Camera-type eye (tissue), 1 donor: ENCODE results near the gene HOXB3. TPM values are rescaled to one million over a fixed set of nuclear protein-coding genes. Genes with fewer than 3 reads are reported as not detected.

ENCODE experiments used
- total RNA-seq: library from RNA; depleted of rRNA; stranded (reverse); fragments of >200 nt; gene quantifications from one replicate; pipeline ENCODE4 v1.2.3, GENCODE V29; 2014

Gene HOXB3
- 0.22 TPM for total RNA-seq

DNA sequence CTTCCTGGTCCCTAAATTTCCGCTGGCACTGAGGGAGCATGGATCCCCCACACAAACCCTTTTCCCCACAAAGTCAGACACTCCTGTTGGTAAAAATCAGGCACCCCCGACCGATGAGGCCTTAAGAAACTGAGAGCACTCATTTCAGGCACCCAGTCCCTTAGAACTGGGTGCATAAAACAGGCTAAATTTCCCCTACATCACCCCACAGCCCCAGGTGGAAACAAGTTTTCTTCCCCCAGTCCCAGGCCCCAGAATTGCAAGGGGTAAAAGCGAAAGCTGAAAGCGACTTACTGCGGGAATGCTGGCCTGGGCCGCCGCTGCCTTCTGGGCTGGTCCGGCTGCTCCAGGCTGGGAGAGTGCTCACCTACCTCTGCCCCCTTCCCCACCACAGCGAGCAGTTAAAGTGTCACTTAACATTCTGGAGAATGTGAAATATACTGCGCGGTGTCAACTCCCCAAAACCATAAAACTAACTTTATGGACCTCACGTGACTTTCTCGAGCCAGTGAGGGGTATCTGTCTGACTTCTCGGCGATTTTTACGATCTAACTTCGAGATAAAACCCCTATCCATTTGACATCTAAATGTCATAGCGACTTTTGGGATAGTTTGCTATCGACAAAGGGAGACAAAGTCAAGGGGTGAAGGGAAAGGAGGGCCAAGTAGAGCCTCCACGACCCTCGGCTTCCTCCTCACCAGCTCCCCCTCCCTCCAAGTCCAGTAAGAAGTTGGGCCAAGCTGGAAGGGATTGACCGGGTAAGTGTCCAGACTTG is at the start of gene HOXB3:
TSS of gene HOXB3 (minus strand) at position 411 of the 776 bp plus-strand sequence. CDS start 37,767 bp downstream, outside the sequence.

DNA sequence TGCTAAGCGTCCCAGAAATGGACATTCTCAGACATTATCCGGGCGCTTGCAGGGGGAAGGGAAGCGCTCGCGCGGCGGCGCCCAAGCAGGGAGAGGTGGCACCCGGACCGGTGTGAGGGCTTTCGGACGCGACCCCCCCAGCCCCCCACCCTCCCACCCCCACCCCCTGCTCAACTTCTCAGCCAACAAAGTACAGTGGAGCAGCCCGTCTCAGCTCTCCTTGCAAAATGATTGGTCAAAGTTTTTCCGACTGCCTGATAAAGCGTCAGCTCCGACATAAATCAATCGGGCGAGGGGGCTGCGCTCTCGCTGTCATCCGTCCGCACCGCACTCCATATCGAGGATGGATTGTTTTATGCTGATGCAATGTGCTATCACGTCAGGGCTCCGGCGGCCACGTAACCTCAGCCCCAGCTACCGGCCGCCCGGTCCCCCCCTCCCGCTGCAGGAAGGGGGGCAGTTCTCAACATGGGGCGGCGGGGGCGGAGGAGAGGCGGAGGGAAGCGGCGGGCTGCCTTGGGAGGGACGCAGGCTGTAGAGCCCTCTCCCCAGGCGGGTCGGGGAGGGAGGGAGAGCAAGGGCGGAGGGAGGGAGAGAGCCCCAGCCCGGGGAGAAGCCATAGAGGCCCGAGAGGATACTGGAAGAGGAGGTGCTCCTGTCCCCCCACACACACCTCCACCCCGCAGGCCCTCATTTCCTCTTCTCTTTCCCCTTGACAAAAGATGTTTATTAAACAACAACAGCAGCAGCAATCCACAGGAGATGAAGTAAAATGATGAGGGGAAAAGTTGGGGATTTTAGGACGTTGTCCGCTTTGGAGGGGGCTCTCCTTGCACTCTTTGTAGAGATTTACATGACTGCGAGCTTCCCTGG is 36.4 kb upstream of the HOXB3 start, which contains the start of gene HOXB9:
TSS of gene HOXB9 (minus strand) at position 114 of the 873 bp plus-strand sequence. CDS start at position 25, 89 bp downstream.

DNA sequence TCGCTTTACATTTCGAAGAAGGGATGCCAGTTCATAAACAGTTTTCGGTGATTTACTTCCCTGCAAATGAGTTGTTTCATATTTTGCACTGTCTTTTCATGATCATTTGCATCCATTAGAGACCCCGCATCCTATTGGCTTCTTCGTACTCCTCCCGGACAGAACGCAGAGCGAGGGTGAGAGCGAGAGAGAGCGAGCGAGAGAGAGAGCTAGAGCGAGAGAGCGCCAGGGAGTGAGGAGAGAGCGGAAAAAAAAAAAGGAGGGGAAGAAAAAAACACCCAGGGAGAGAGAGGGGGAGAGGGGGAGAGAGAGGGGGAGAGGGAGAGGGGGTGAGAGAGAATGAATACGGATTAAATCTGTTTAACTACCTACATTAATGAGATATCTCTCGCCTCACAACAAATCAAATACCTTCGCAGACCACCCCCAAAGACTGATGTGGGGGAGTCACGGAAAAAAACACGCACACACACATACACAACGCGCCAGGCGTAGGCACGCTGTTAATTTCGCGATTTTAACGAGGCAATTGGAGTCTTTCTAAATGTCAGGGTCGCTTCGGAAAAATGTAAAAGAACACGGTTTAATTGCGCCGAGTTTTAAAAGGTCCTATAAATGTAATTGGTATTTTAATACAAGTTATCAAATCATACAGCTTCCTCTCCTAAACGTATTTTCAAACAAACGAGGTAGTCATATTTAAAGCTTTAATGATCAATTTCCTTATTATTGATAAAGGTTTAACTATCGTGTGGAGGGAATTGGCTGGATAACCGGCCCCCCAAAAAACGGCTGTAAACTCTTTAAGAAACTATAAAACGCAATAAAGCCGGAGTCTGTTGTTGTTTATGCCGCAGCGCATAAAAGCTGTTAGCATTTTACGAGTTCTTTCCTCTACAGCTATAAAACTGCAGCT is 25.3 kb upstream of the HOXB3 start, which contains the start of gene HOXB8:
TSS of gene HOXB8 (minus strand) at position 246 of the 916 bp plus-strand sequence. CDS start 588 bp downstream, outside the sequence.

DNA sequence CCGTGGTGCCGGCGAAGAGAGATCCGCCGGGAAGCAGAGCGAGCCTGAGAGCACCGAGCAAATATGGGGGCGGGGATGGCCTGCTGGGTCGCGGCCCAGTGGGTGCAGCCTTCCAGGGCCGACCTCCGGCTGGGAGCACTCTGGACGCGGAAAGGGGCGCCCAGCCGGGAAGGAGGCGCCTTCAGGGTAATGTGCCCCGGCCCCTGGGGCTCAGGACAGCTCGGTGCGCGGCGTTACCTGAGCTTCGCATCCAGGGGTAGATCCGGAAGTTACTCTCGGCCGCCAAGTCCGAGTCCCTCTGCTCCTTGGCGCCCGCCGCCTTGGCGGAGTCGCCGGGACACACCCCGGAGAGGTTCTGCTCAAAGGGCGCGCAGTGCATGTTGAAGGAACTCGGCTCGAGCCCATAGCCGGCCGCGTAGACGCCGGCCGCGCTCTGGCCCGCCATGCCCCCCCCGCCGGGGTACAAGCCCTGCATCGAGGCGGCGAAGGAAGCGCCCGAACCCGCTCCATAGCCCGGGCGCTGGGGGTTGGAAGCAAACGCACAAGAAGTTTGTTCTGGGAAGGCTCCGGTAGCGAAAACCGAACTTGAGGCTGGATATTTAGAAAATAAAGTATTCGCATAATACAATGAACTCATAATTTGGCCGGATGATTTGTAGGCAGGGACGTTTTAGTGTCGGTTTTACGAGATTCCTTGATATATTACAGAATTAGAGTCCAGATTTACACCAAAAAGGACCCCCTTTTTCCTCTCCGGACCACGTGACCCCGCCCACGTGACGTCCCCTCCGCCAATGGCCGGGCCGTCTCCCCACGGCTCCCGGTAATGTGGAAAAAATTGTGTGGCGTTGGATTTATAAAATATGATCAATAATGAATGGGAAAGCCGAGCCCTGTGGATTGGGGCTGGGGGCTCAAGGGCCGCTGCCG is 20.5 kb upstream of the HOXB3 start, which contains the start of gene HOXB7:
TSS of gene HOXB7 (minus strand) at position 736 of the 930 bp plus-strand sequence. CDS start at position 637, 99 bp downstream.

DNA sequence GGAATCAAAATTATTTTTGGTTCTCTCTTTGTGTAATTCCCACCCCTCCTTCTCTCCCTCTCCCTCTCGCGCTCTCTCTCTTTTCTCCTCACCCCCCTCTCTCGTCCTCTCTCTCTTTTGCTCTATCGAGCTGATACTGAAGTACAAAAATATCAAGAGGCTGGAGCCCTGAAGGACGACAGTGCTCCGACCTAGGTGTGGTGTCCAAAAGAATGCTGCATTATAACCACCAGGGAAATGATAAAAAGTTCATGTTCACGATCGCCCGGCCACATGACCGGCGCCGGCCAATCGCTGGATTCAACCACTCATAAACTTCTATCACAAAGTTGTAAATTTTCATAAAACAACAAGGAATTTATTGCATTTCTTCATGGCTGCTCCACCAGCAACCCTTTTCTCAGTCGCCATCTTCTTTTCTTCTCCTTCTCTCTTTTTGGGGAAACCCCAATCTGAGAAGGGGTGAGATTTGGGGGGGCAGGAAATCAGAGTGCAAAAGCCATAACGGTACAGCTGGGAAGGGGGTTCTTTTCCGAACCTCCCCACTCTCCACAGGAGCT is 14.8 kb upstream of the HOXB3 start, which contains the start of gene HOXB6:
TSS of gene HOXB6 (minus strand) at position 217 of the 560 bp plus-strand sequence. CDS start 6,836 bp downstream, outside the sequence.

DNA sequence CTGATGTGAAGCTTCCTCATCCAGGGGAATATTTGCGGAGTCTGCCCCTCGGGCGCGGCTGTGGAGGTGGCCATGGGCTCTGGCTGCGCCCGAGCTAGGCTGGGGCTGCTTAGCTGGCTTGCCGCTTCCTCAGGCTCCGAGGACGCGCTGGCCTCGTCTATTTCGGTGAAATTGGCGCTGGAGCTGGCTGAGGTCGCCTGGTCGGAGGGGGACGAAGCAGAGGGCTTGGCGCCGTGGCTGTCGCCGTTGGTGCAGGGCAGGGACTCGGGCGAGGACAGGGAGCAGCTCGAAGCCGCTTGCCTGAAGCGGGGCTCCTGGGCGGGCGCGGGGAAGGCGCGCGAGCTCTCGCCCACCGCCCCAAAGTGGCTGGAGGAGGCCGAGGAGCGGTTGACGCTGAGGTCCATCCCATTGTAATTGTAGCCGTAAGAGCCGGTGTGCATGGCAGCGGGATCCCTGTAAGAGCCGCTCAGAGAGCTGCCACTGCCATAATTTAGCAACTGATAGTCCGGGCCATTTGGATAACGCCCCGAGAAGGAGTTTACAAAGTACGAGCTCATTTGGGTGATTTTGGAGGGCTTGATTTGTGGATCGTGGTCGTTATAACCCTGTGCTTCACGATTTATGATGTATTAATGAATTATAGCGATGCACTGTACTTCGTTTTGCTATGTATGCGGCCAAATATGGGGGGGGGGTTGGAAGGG is 3.2 kb upstream of the HOXB3 start, which contains the start of gene HOXB5:
TSS of gene HOXB5 (minus strand) at position 654 of the 704 bp plus-strand sequence. CDS start at position 557, 97 bp downstream.

DNA sequence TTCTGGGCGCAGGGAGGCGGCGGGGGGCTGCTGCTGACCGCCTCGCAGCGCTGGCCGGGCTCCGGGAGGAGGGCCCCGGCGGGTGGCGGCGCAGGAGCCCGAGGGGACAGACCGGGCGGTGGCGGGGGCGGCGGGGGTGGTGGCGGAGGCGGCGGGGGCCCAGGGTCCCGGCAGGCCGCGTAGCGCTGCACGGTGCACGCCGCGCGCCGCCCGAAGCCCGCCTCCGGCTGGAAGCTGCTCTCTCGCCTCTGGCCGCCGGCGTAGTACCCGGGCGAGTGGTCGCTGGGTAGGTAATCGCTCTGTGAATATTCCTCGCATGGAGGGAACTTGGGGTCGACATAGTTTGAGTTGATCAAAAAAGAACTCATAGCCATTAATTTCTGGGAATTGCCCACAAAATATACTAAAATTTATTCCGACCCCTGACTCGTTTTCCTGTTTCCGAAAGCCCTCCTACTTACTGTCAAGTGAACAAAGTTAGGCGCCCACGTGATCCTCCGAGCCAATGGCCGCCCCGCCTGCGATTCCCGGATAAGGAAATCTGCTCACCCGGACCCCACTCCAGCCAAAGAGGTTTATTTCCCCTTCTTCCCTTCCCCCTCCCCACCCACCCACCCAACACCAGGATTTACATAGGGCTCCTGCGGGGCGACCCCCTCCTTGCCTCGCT is 12.0 kb downstream of the HOXB3 start, which contains the start of gene HOXB4:
TSS of gene HOXB4 (minus strand) at position 405 of the 670 bp plus-strand sequence. CDS start at position 374, 31 bp downstream.

DNA sequence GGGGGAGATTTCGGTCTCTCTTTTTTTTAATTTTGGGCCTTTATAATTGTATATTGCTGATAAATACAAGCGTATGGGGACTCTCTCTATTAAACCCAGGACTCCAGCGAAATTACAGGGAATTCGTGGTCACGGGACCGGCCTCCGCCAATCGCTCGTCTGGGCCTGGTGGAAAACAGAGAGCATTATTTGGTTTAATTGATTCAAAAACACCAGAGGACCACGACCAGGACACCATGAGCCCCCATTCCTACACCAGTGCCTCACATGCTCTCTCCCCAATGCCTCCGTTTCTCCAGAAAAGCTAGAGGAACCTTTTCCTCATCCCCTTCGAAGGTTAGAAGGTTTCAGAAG is 45.0 kb downstream of the HOXB3 start, which contains the start of gene HOXB2:
TSS of gene HOXB2 (minus strand) at position 88 of the 354 bp plus-strand sequence. CDS start 198 bp downstream, outside the sequence.

DNA sequence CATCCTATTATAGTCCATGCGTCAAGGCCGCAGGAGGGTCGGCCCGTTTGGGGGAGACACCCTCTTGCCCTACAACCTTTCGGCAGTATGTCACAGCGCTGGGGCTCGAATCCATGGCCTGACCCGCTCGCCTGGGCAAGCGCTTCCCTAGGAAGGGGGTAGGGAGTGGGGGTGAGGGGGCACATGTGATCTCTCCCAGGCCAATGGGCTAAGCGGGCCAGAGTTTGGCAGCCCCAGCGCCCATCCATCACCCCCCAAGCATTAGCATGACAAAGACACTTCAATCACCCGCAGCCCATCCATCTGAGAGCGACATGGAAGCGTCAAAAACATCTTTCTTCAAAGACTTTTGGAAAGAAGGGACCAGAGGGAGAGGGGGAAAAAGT is 59.2 kb downstream of the HOXB3 start, which contains the start of gene HOXB1:
TSS of gene HOXB1 (minus strand) at position 125 of the 386 bp plus-strand sequence. CDS start at position 18, 107 bp downstream.

Other genes with a start within 250 kb of the HOXB3 start
- gene SKAP1, start 160.0 kb downstream of the HOXB3 start, total RNA-seq = 0.38 TPM
- not detected for gene HOXB1, start 59.2 kb downstream of the HOXB3 start, total RNA-seq
- not detected for gene HOXB2, start 45.1 kb downstream of the HOXB3 start, total RNA-seq
- gene HOXB4, start 11.9 kb downstream of the HOXB3 start, total RNA-seq = not detected
- gene HOXB5, start 3.5 kb upstream of the HOXB3 start, total RNA-seq = not detected
- gene HOXB6, start 14.7 kb upstream of the HOXB3 start, total RNA-seq = not detected
- not detected for gene HOXB7, start 20.8 kb upstream of the HOXB3 start, total RNA-seq
- gene HOXB8, start 25.1 kb upstream of the HOXB3 start, total RNA-seq = not detected
- gene HOXB9, start 36.1 kb upstream of the HOXB3 start, total RNA-seq = not detected
- gene PRAC1, start 132.3 kb upstream of the HOXB3 start, total RNA-seq = not detected
- not detected for gene PRAC2, start 132.9 kb upstream of the HOXB3 start, total RNA-seq
- gene HOXB13, start 138.5 kb upstream of the HOXB3 start, total RNA-seq = not detected
- 1.6 TPM for gene TTLL6, start 227.0 kb upstream of the HOXB3 start, total RNA-seq
- 65.5 TPM for gene CALCOCO2, start 240.8 kb upstream of the HOXB3 start, total RNA-seq